CD4-positive, alpha-beta T cell treated with Interleukin-21 for 1 hour (primary cell): ENCODE data around the gene MSH5.
A peak's percentile ranks its signal among the peaks of the same experiment; 100 is the strongest.
"Not testable (repeated sequence)": the region's sequence is repeated elsewhere in the genome, so short reads cannot be mapped to it uniquely, and the experiment has no call there.

Experiments used
- DNase-seq: peaks from one replicate; pipeline ENCODE4 v3.0.0-alpha.2; 2020

Gene MSH5

GRCh38 chr6:31739639-31740396, at the start of gene MSH5:
Gene MSH5, plus strand, starts transcription at chr6:31740005. Its CDS starts 462 bp downstream, at chr6:31740467.
- peak; percentile 97 for DNase-seq

- no peak for DNase-seq
Measured at GRCh38 chr6:31690231-31691077, 49.4 kb upstream of the MSH5 start.

- DNase-seq = no peak
Measured at GRCh38 chr6:31691078-31691463, 48.7 kb upstream of the MSH5 start.

- DNase-seq = no peak
Measured at GRCh38 chr6:31691564-31692108, 48.2 kb upstream of the MSH5 start.

DNA sequence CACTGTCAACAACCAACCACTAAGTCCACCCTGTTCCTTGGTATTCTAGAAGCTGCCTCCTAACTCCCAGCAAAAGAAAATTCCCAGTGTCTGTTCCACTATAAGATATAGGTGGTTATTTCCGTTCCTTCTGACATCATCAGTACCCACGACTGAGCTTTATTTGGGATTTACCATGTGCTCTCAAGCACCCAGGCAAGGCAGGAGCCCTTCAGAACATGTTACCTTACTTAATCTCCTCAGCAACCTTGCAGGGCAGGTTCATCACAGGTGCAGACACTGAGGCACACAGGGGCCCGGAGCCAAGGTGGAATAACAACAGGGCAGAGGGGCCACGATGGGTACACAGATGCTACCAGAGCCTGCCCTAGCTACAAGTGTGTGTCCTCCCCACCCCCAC, 47.5 kb upstream of the MSH5 start:
- no peak for DNase-seq

- no peak for DNase-seq
Measured at GRCh38 chr6:31692886-31693285, 46.9 kb upstream of the MSH5 start.

DNA sequence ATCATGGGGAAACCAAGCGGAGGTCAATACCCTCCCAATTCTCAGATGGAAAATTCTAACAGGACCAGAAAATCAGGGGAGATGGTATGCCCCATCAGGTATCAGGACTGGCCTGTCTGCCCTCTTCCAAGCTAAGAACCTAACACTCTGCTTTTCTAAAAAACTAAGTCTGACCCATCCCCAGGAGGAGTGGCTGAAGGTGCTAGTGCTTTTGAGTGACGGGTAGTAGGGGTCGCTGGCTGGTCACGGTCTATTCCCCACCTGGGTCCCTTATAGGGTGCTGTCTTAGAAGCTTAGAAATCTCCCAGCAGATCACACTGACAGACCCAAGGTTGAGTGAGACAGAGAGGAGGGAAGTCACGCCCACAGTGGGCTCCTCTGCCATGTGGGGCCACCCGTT, 46.3 kb upstream of the MSH5 start:
- DNase-seq = no peak

- no peak for DNase-seq
Measured at GRCh38 chr6:31697555-31697954, 42.2 kb upstream of the MSH5 start.

DNA sequence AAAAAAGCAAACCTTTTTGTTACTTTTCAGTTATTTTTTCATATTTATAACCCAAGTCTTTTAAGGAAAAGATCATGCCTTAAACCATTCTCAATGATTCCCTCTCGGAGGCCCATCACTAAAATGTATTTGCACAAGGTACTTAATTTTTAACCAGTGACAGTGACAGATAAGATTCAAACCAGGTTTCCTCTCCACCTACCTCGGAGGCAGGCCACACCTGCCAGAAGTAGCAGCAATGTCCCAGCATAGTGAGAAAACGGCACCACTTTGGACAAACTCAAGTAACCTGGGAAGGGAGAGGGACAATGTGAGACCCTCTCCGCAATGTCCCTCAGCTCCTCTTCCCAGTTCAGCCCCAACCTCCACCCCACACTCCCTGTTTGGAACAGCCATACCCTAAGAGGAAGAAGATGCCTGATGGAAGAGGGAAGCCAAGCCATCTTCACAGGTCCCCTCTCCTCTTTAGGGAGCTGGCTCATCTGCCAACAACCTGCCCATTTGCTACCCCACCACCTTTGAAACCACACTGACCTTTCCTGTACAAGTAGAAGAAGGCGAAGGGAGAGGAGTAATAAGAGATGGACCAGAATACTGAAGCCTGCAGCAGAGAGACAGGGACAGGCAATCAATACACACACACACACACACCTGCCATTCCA, 38.9 kb upstream of the MSH5 start:
- no peak for DNase-seq

GRCh38 chr6:31701666-31702404, 38.0 kb upstream of the MSH5 start:
- DNase-seq = no peak

DNA sequence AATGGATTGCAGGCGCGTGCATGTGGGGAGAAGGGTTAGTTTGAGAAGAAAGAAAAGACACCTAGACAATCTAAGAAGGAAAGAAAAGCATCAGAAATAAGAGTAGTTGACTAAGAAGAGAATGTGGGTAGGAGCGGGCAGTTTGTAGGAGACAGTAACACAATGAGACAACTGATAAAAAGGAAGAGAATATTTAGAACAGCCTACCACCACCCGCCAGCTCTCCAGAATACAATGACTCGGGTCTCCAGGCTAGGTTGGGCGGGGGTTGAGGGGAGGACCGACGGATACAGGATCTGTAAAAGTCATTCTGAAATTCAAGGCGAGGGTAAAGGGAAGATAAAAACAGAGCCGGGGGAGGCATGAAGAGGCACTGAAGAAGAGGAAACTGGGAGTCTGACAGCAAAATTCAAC, 37.4 kb upstream of the MSH5 start:
- DNase-seq = no peak

GRCh38 chr6:31702819-31703716, 36.7 kb upstream of the MSH5 start, which contains the start of gene ABHD16A:
Gene ABHD16A, minus strand, starts transcription at chr6:31703324. Its CDS starts 43 bp downstream, at chr6:31703281.
- peak; percentile 98 for DNase-seq

GRCh38 chr6:31705931-31706330, 33.9 kb upstream of the MSH5 start:
- no peak for DNase-seq

- no peak for DNase-seq
Measured at GRCh38 chr6:31706599-31706998, 33.2 kb upstream of the MSH5 start, which contains the start of gene LY6G6F. Gene LY6G6F, plus strand, starts transcription at chr6:31706866. Its CDS starts 41 bp downstream, at chr6:31706907.

DNA sequence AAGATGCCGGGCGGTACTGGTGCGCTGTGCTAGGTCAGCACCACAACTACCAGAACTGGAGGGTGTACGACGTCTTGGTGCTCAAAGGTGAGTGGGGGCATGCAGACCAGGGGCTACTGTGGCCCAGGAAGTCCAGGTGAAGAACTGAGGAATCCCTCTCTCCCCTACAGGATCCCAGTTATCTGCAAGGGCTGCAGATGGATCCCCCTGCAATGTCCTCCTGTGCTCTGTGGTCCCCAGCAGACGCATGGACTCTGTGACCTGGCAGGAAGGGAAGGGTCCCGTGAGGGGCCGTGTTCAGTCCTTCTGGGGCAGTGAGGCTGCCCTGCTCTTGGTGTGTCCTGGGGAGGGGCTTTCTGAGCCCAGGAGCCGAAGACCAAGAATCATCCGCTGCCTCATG, 32.1 kb upstream of the MSH5 start:
- DNase-seq = no peak

- DNase-seq = no peak
Measured at GRCh38 chr6:31708224-31708623, 31.6 kb upstream of the MSH5 start.

- DNase-seq = not testable (repeated sequence)
Measured at GRCh38 chr6:31709157-31709556, 30.6 kb upstream of the MSH5 start.

- no peak for DNase-seq
Measured at GRCh38 chr6:31710523-31711219, 29.1 kb upstream of the MSH5 start.

GRCh38 chr6:31711233-31711632, 28.6 kb upstream of the MSH5 start:
- no peak for DNase-seq

GRCh38 chr6:31712296-31712695, 27.5 kb upstream of the MSH5 start:
- DNase-seq = peak; percentile 24

DNA sequence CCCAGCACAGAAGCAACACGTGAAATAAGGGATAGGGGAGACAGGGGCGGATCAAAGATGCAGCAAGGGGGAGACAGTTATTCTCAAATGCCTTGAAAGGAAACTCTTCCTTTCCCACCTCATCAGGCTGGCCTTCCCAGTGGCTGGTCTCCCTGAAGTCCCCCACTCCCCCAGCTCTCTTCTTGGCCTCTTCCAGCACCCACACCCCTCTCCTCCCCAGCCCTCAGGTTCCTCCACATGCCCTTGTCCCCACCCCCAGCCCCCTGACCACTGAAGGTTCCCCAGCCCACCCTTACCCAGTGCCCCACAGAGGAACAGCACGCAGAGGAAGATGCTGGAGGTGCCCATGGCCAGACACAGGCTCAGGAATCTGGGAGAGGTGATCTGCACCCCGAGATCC, 26.3 kb upstream of the MSH5 start:
- DNase-seq = no peak
